ENCODE data around the gene KRTAP9-6. TPM values are rescaled to one million over a fixed set of nuclear protein-coding genes. Genes with fewer than 3 reads are reported as not detected.

Gene KRTAP9-6
- total and polyA plus RNA-seq, 4 experiments from 2014 or later, result not detected

Other genes starting within 250 kb of the KRTAP9-6 start
Only the 30 nearest of the 40 such genes appear.
- gene KRTAP2-4, start 199.5 kb upstream of the KRTAP9-6 start, total RNA-seq, result not detected
- gene KRTAP2-4, start 199.5 kb upstream of the KRTAP9-6 start, polyA plus RNA-seq, result not detected
- not detected for gene KRTAP4-7, start 181.2 kb upstream of the KRTAP9-6 start, total RNA-seq
- not detected for gene KRTAP4-7, start 181.2 kb upstream of the KRTAP9-6 start, polyA plus RNA-seq
- gene KRTAP4-8, start 167.2 kb upstream of the KRTAP9-6 start, total RNA-seq, result not detected
- not detected for gene KRTAP4-8, start 167.2 kb upstream of the KRTAP9-6 start, polyA plus RNA-seq
- gene KRTAP4-16, start 163.2 kb upstream of the KRTAP9-6 start, total RNA-seq, result not detected
- not detected for gene KRTAP4-16, start 163.2 kb upstream of the KRTAP9-6 start, polyA plus RNA-seq
- not detected for gene KRTAP4-9, start 160.0 kb upstream of the KRTAP9-6 start, total RNA-seq
- gene KRTAP4-9, start 160.0 kb upstream of the KRTAP9-6 start, polyA plus RNA-seq, result not detected
- not detected for gene KRTAP4-11, start 147.0 kb upstream of the KRTAP9-6 start, total RNA-seq
- gene KRTAP4-11, start 147.0 kb upstream of the KRTAP9-6 start, polyA plus RNA-seq, result not detected
- gene KRTAP4-12, start 141.2 kb upstream of the KRTAP9-6 start, total RNA-seq, result not detected
- gene KRTAP4-12, start 141.2 kb upstream of the KRTAP9-6 start, polyA plus RNA-seq, result not detected
- not detected for gene KRTAP4-6, start 124.8 kb upstream of the KRTAP9-6 start, total RNA-seq
- under 1 TPM in 1 of 2 donors, not detected in 1; 0.24 TPM for gene KRTAP4-6, start 124.8 kb upstream of the KRTAP9-6 start, polyA plus RNA-seq
- gene KRTAP4-5, start 115.6 kb upstream of the KRTAP9-6 start, total RNA-seq, result not detected
- gene KRTAP4-5, start 115.6 kb upstream of the KRTAP9-6 start, polyA plus RNA-seq, result not detected
- not detected for gene KRTAP4-4, start 104.6 kb upstream of the KRTAP9-6 start, total RNA-seq
- not detected for gene KRTAP4-4, start 104.6 kb upstream of the KRTAP9-6 start, polyA plus RNA-seq
- not detected for gene KRTAP4-3, start 97.2 kb upstream of the KRTAP9-6 start, total RNA-seq
- not detected for gene KRTAP4-3, start 97.2 kb upstream of the KRTAP9-6 start, polyA plus RNA-seq
- gene KRTAP4-2, start 87.2 kb upstream of the KRTAP9-6 start, total RNA-seq, result not detected
- not detected for gene KRTAP4-2, start 87.2 kb upstream of the KRTAP9-6 start, polyA plus RNA-seq
- not detected for gene KRTAP4-1, start 80.5 kb upstream of the KRTAP9-6 start, total RNA-seq
- gene KRTAP4-1, start 80.5 kb upstream of the KRTAP9-6 start, polyA plus RNA-seq, result not detected
- not detected for gene KRTAP9-1, start 75.5 kb upstream of the KRTAP9-6 start, total RNA-seq
- gene KRTAP9-1, start 75.5 kb upstream of the KRTAP9-6 start, polyA plus RNA-seq, result not detected
- not detected for gene KRTAP9-2, start 38.7 kb upstream of the KRTAP9-6 start, total RNA-seq
- not detected for gene KRTAP9-2, start 38.7 kb upstream of the KRTAP9-6 start, polyA plus RNA-seq
- not detected for gene KRTAP9-3, start 32.9 kb upstream of the KRTAP9-6 start, total RNA-seq
- not detected for gene KRTAP9-3, start 32.9 kb upstream of the KRTAP9-6 start, polyA plus RNA-seq
- gene KRTAP9-8, start 27.4 kb upstream of the KRTAP9-6 start, total RNA-seq, result not detected
- not detected for gene KRTAP9-8, start 27.4 kb upstream of the KRTAP9-6 start, polyA plus RNA-seq
- gene KRTAP9-4, start 15.7 kb upstream of the KRTAP9-6 start, total RNA-seq, result not detected
- not detected for gene KRTAP9-4, start 15.7 kb upstream of the KRTAP9-6 start, polyA plus RNA-seq
- not detected for gene KRTAP9-9, start 10.0 kb upstream of the KRTAP9-6 start, total RNA-seq
- not detected for gene KRTAP9-9, start 10.0 kb upstream of the KRTAP9-6 start, polyA plus RNA-seq
- not detected for gene KRTAP9-7, start 10.3 kb downstream of the KRTAP9-6 start, total RNA-seq
- not detected for gene KRTAP9-7, start 10.3 kb downstream of the KRTAP9-6 start, polyA plus RNA-seq
- not detected for gene KRTAP29-1, start 37.5 kb downstream of the KRTAP9-6 start, total RNA-seq
- gene KRTAP29-1, start 37.5 kb downstream of the KRTAP9-6 start, polyA plus RNA-seq, result not detected
- under 1 TPM in 1 of 2 experiments, not detected in 1; 0.28 TPM for gene KRTAP16-1, start 43.9 kb downstream of the KRTAP9-6 start, total RNA-seq
- gene KRTAP16-1, start 43.9 kb downstream of the KRTAP9-6 start, polyA plus RNA-seq, result not detected
- gene KRTAP17-1, start 50.3 kb downstream of the KRTAP9-6 start, total RNA-seq, result not detected
- not detected for gene KRTAP17-1, start 50.3 kb downstream of the KRTAP9-6 start, polyA plus RNA-seq
- not detected for gene KRT33A, start 85.5 kb downstream of the KRTAP9-6 start, total RNA-seq
- gene KRT33A, start 85.5 kb downstream of the KRTAP9-6 start, polyA plus RNA-seq, result not detected
- not detected for gene KRT33B, start 104.4 kb downstream of the KRTAP9-6 start, total RNA-seq
- not detected for gene KRT33B, start 104.4 kb downstream of the KRTAP9-6 start, polyA plus RNA-seq
- not detected for gene KRT34, start 116.9 kb downstream of the KRTAP9-6 start, total RNA-seq
- gene KRT34, start 116.9 kb downstream of the KRTAP9-6 start, polyA plus RNA-seq, result not detected
- gene KRT31, start 132.2 kb downstream of the KRTAP9-6 start, total RNA-seq, result not detected
- gene KRT31, start 132.2 kb downstream of the KRTAP9-6 start, polyA plus RNA-seq, result not detected
- gene KRT37, start 159.2 kb downstream of the KRTAP9-6 start, total RNA-seq, result not detected
- gene KRT37, start 159.2 kb downstream of the KRTAP9-6 start, polyA plus RNA-seq, result not detected
- not detected for gene KRT38, start 175.6 kb downstream of the KRTAP9-6 start, total RNA-seq
- not detected for gene KRT38, start 175.6 kb downstream of the KRTAP9-6 start, polyA plus RNA-seq
- not detected for gene KRT32, start 202.0 kb downstream of the KRTAP9-6 start, total RNA-seq
- gene KRT32, start 202.0 kb downstream of the KRTAP9-6 start, polyA plus RNA-seq, result not detected